GM21619 (cell line): ENCODE measurements around the gene EFNA2.
A peak's percentile ranks its signal among the peaks of the same experiment; 100 is the strongest.

Experiments used
- ATAC-seq: cut with Tn5 transposase; IDR thresholded peaks from one replicate; pipeline ENCODE4 v1.9.1; 2021; ENCODE audit not compliant: unreplicated experiment

Gene EFNA2

DNA sequence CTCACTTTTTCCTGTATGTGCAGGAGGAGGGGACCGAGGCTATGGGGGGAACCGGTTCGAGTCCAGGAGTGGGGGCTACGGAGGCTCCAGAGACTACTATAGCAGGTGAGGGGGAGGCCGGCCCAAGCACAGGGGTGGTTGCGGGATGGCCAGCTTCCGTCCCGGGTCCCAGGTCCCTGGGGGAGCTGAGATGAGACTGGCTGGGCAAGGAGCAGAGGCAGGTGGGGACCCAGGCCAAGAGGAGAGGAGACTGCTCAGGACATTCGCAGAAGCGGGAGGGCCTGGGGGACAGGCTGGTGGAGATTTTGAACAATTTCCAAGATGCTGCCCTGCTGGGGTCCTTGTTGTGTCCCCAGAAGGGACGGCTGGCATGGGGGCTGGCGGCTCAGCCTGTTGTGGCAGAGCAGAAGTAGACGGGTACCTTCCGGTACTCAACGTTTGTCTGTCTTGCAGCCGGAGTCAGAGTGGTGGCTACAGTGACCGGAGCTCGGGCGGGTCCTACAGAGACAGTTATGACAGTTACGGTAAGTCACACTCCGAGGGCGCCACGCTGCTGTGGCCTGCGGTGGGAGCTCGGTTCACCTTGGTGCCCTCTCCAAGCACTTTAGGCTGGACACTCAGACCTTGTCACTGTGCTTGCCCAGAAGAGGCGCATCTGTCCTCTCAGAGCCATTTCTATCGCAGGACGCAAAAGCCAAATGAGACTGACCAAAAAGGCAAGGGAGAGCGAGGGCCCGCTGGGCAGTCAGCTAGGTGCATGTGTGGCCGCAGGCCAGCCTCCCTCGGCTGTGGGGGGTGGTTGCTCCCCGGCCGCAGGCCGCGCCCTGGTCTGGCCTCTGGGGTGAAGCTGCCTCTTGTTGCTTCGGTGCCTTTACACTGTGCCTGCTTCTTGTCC is 13.9 kb upstream of the EFNA2 start:
- ATAC-seq, result no peak

DNA sequence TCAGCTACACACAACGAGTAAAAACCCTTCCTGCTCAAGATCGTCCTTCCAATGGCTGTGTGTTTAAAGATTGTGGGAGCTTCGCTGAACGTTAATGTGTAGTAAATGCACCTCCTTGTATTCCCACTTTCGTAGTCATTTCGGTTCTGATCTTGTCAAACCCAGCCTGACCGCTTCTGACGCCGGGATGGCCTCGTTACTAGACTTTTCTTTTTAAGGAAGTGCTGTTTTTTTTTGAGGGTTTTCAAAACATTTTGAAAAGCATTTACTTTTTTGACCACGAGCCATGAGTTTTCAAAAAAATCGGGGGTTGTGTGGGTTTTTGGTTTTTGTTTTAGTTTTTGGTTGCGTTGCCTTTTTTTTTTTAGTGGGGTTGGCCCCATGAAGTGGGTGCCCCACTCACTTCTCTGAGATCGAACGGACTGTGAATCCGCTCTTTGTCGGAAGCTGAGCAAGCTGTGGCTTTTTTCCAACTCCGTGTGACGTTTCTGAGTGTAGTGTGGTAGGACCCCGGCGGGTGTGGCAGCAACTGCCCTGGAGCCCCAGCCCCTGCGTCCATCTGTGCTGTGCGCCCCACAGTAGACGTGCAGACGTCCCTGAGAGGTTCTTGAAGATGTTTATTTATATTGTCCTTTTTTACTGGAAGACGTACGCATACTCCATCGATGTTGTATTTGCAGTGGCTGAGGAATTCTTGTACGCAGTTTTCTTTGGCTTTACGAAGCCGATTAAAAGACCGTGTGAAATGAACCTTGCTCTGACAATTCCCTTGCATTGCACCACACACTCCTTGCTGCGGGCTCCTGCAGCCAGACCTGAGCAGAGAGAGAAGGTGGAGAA is 13.0 kb upstream of the EFNA2 start:
- ATAC-seq, result no peak

DNA sequence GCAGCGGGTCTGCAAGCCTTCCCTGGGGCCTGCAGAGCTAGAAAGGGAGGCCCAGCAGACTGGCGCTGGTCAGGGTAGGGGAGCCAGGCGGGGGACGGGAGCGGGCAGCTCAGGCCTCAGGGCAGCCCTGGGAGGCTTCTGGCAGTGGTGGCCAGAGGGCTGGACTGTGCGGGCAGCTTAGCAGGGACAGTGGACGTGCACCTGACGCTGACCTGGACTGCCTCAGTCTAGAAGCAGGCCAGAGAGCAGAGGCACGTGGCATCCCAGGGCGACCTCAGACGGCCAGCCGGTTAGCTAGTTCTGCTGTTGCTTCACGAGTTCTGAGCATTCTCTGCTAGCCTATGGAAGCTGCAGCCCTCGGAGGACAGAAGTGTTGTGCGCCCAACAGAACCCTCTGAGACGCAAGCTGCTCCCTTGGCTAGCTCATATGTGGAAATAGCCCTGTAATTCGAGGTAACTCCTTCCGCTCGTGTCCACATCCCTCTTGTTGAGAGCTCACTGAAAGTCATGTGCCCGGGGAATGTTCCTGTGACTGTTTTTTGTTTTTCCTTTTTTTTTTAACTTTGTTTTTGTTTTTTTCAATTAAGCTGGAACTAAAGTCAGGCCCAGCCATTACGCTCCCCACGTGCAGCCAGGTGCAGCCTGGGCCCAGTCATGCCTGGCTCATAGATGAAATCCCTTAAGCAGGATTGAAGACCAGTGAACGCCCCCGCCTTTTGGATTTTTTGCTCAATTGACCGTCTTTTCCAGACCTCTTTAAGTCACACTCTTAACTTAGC is 12.2 kb upstream of the EFNA2 start:
- ATAC-seq, result no peak

DNA sequence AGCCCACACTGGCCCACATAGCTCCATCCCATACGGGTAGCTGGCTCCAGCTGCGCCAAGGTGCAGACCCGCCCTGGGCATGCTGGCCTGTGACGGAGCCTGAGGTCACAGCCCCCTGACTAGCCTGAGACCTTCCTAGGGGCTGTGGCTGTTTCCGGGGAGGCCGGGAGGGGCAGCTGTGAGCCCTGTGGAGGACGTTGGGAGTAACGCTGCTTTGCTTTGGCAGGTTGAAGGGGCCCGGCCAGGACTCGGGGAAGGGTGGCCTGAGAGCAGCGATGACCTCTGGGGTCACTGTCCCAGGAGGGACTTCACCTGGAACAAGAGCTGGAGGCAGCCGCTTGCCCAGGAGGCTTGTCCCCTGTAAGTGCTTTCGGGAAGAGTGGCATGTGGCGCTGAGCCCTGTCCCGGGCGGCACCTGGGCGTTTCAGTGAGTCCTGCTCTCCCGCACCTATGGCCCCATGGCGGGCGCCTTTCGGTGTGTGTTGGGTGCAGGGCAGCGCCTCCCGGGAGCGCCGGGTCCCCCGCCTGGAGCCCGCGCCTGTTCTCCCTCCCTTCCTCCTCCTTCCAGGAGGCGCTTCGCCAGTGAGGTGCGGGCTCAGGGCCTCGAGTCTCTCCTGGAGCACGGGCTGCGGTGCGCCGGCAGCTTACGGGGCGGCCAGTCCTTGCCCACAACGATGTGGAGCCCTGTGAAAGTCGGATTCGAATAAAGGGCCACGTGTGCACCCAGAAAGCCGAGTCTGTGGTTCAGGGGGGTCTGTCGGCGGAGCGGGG is 11.4 kb upstream of the EFNA2 start:
- ATAC-seq, result no peak

DNA sequence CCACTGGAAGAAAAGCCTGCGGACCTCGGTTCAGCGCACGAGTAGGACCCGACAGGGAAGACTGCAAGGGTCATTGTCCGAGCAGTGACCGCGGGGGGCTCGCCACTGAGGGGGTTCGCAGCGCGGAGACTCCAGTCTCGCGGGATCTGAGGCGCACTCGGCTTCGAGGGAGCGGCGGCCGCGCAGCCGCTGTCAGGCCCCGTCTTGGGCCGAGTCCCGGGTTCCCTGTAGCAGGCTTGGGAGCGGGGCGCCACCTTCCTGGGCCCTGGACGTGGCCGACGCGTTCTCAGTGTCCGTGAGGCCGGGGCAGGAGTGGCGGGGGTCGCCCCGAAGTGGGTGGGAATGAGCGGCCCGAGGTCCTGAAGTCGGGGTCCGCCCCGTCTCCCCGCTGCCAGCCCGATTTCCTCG is 10.8 kb upstream of the EFNA2 start:
- no peak for ATAC-seq

DNA sequence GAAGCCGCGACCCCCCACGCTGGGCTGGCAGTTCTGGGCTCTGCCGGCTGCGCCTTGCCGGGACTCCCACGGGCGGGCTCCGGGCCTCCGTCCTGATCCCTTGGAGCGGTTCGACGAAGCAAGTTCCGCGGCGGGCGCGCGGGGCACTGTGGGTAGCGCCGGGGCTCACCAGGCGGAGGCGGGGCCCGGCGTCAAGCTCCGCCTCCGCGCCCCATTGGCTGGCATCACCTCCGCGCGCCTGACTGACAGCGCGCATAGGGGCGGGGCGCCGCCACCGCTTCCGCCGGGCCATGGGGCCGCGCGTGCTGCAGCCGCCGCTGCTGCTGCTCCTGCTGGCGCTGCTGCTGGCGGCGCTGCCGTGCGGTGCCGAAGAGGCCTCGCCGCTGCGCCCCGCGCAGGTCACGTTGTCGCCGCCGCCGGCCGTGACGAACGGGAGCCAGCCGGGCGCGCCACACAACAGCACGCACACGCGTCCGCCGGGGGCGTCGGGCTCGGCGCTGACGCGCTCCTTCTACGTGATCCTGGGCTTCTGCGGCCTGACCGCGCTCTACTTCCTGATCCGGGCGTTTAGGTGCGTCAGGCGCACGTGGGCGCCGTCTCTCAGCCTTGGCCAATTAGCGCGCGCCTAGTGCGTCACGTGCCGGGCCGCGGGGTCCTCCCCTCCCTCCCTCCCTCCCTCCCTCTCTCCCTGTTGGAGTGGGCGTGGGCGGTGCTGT is 10.3 kb upstream of the EFNA2 start, which contains the start of gene FAM174C:
Gene FAM174C, plus strand, starts transcription at position 271 of the 716 bp plus-strand sequence. Its CDS starts 20 bp downstream, at position 291.
- peak; percentile 63 for ATAC-seq

DNA sequence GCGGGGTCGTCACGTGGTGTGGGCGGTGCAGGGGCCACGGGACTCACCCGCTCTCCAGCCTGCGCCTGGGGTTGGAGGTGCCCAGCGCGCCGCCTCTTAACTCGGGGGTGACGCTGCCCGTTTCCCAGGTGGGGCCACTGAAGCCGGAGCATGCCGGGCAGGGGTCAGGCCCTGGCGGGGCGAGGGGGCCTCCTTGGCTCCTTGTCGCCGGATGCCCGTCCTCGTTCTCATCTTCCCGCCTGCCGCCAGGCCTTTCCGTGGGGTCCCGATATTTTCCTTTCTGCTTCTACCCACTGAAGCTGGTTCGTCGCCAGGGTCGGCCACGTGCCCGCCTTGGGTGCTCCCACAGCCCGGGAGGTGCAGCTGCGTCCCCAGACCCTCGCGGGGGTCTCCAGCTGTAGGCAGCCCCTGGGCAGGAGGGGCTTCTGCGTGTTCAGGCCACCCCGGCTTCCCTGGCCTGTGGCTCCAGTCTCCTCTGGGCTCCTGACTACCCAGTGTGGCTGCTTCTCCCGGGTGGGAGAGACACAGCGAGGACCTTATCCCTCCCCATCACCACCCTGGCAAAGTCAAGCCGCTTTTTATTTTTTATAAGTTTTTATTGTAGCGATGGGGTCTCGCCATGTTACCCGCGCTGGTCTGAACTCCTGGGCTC is 9.6 kb upstream of the EFNA2 start:
- no peak for ATAC-seq

DNA sequence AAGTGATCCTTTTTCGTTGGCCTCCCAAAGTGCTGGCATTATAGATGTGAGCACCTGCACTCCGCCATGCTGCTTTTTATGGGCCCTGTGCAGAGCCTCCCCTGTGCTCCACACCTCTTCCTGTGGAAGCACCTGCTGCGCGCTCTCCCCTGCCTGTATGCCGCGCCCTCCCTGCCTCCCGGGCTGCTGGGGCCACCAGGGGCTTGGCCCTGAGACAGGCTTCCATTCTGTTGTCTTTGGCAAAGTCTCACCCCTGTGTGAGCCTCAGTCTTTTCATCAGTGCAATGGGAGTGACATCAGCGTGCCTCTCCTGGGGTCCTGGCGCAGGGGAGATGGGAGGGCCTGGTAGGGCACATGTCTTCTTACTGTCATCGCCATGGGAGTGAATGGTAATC is 9.0 kb upstream of the EFNA2 start:
- ATAC-seq, result no peak

DNA sequence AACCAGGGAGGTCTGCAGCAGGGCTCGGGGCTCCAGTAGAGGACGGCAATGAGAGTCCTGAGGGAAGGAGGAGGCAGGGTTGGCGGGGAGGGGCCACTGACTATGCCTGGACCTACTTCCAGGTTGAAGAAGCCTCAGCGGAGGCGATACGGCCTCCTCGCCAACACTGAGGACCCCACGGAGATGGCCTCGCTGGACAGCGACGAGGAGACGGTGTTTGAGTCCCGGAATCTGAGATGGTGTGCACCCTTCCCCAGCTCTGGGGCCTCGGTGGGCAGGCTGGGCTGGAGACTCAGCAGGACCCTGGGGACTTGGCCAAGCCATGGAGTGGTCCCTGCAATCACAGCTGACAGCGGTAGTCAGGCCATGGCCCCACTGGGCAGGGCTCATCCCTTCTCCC is 8.6 kb upstream of the EFNA2 start:
- ATAC-seq, result no peak

DNA sequence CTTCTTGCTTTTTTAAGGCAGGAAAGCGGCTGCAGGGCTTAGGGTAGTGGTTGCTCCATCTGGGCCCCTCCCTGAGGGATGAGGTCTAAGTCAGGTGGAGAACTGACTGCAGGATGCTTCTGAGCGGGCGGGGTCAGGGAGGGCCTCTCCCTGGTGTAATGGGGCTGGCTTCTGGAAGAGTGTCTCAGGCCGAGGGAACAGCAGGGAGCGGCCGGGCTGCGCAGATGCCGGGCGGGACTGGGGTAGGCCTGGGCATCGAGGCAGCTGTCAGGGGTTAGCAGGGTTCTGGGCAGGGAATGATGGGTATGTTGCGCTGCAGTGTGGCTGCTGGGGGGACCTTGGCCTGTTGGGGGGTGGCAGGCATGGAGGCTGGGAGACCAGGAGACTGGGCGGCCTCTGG is 7.6 kb upstream of the EFNA2 start:
- ATAC-seq, result no peak

DNA sequence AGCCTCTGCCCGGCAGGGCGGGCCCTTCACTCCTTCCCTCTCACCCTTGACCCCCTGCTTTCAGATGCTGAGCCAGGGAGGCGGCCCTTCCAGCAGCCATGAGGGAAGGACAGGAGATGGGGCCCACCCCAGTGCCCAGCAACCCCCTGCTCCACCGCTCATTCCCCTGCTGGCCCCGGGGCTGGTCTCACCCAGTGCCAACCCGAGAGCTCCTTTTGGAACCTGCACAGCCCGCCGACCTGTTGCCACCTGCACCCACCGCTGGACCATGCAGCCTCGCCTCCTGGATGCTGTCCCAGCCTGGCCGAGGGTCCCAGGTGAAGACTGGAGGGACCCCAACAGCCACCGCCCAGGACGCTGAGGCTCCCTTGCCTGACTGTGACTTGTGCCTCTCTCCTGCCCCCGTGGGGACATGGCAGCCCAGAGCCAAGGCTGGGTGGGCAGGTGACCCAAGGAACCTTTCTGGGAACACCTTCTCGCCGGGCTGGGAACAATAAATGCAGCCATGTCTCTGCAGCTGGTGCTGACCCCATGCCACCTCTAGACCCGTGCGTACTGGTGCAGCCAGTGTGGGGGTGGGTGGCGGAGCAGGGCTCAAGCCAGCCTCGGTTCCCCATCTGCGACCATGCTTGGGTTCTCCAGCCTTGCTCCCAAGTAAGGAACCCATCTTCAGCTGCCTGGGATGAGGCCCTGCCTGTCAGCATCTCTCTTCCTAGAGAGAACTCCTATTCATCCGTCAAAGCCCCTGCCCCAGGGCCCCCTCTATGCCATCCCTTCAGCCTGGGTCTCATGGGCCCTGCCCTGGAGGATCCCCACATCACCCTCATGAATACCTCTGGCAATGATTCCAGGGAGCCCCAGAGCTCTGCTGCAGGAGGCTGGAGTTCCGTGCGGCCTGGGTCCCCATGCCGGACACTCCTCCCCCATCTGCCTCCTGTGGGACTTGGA is 6.7 kb upstream of the EFNA2 start:
- ATAC-seq, result no peak

DNA sequence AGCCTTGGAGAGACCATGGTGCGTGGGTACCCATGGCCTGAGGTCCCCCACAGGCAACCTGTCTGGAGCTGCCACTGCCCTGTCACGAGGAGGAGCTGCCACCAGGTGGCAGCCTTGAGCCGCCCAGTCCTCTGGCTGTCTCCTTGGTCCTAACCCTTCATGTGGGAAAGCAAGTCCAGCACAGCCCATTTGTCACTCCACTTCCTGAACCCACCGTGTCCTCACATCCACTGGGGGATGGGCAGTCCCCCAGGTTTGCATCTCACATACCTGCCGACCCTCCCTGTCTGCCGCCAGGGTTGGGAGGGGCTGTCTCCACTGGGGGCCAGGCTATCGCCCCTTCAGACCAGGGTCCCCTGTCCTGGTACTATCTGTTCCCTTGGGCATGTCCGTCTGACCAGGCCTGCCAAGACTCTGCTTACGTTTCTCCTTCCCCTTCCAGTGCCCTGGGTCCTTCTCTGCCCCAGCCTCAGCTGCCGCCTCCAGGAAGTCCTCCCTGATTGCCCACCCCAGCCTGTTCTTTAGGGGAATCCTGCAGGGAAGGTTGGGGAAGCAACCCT is 5.8 kb upstream of the EFNA2 start:
- ATAC-seq, result no peak

DNA sequence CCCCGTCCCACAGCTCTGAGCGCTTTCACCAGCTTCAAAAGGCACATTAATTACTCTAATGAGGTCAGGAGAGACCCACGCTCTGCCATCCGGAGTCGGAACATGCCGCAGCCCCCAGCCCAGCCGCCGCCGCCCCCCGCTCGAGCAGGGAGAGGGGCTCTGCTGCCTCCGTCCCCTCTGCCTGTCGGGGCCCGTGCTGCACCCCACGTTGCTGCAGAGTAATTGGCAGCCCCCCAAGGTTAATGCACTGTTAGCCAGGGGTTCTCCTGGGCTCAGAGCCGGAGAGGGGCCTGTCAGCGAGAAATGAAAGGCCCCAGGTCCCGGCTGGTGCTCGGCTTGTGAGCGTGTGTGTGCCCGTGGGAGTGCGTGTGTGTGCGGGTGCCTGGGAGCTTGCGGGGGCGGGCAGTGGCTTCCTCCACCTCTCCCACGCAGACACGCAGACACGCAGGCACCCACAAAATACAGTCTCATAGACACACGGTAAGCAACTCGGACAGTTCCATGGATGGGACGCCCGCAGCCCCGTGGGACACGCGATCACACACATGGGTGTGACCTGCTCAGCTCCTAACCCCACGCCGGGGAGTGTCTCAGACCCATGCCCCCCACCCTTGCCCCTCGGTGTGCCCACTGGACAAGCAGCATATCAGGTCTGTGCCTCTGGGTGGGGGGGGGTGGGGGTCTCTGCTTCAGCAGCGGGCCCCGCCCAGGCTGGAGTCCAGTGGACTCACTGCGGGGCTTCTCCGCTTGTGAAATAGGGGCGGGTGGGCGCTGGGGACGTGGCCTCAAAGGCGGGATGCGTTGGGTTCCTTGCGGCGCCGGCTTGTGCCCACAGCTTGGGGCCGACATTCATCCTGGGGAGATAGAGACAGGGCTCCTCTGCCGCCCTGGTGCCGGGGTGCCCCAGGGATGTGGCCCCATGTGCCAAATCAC is 4.8 kb upstream of the EFNA2 start:
- no peak for ATAC-seq

DNA sequence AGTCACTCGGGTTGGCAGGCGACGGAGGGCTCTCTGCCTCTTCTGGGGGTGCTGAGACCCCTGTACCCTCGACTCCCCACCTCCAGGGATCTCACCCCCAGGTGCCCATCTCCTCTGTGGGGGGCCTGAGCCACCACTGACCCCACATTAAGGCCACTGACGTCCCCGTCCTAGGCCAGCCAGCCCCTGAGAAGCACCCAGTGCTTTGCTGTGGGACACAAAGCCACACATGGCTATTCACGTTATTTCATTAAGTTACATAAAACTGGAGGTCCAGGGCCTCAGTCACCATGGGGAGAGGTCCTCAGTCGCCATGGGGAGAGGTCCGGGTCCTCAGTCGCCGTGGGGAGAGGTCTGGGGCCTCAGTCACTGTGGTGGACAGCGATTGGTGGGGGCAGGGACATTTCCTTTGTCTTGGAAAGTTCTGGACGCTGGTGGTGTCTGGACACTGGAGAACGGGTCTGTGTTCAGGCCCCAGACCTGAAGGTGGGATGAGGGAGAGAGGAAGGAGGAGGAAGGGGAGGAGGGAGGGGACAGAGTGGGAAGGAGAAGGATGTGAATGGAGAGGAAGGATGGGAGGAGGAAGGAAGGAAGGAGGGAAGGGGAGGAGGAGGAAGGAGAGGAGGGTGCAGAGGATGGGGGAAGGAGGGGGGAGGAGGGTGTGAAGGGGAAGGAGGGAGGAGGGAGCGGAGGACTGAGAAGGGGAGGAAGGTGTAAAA is 3.9 kb upstream of the EFNA2 start:
- ATAC-seq, result no peak

DNA sequence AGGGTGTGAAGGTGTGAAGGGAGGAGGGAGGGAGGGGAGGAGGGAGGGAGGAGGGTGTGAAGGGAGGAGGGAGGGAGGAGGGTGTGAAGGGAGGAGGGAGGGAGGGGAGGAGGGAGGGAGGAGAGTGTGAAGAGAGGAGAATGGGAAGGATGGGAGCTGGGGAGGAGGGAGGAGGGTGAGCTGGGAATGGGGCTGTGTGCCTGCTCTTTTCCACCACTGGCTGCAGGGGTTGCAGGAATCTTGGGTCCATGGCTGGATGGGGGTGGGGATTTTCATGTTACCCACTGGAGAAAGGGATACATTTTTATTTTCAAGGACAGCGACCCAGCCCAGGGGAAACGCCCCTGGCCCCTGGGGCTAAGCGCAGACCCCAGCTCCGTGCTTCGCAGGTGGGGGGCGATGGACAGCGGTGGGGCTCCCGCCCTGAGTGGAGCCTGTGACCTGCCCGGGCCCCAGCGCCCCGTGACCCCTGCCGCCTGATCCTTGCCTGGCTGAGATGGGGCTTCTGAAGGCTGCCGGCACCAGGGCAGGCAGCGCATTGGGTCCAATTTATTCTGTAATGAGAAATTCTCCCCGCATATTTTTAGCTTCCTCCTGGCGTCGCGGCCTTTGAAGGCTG is 3.0 kb upstream of the EFNA2 start:
- ATAC-seq, result no peak
